Renal cortical epithelial cell (primary cell): ENCODE results near the gene SH3BP2. TPM values are rescaled to one million over a fixed set of nuclear protein-coding genes. Genes with fewer than 3 reads are reported as not detected.
A peak's percentile ranks its signal among the peaks of the same experiment; 100 is the strongest.

Experiments
- DNase-seq: peaks from one replicate; pipeline ENCODE4 v3.0.0-alpha.2; 2011; ENCODE audit warnings: low read depth
- total RNA-seq: library from RNA; depleted of rRNA; stranded (reverse); fragments of >200 nt; gene quantifications from 2 replicates; pipeline ENCODE4 v1.2.3, GENCODE V29; 2014

Gene SH3BP2
- total RNA-seq, 1 donor from 2014 or later = 62.2 TPM

GRCh38 chr4:2802618-2803531 is 10.0 kb downstream of the SH3BP2 start:
- DNase-seq = no peak

GRCh38 chr4:2803624-2804448 is 11.0 kb downstream of the SH3BP2 start:
- DNase-seq = no peak

- no peak for DNase-seq
Measured at GRCh38 chr4:2804449-2804972, 11.6 kb downstream of the SH3BP2 start.

GRCh38 chr4:2804973-2805501 is 12.2 kb downstream of the SH3BP2 start:
- no peak for DNase-seq

GRCh38 chr4:2805712-2806389 is 13.0 kb downstream of the SH3BP2 start:
- DNase-seq = no peak

GRCh38 chr4:2806390-2807355 is 13.8 kb downstream of the SH3BP2 start:
- DNase-seq = no peak

- DNase-seq = no peak
Measured at GRCh38 chr4:2807571-2807970, 14.7 kb downstream of the SH3BP2 start.

- DNase-seq = no peak
Measured at GRCh38 chr4:2808001-2808400, 15.1 kb downstream of the SH3BP2 start.

- DNase-seq = no peak
Measured at GRCh38 chr4:2809610-2810180, 16.8 kb downstream of the SH3BP2 start.

- no peak for DNase-seq
Measured at GRCh38 chr4:2810388-2810787, 17.5 kb downstream of the SH3BP2 start.

GRCh38 chr4:2811830-2812611 is 19.1 kb downstream of the SH3BP2 start:
- DNase-seq = peak; percentile 70

- DNase-seq = no peak
Measured at GRCh38 chr4:2812612-2813354, 19.9 kb downstream of the SH3BP2 start.

GRCh38 chr4:2813446-2814405 is 20.8 kb downstream of the SH3BP2 start:
- DNase-seq = no peak

GRCh38 chr4:2814627-2815270 is 21.9 kb downstream of the SH3BP2 start:
- DNase-seq = no peak

- no peak for DNase-seq
Measured at GRCh38 chr4:2816401-2816954, 23.6 kb downstream of the SH3BP2 start.

GRCh38 chr4:2817137-2817536 is 24.3 kb downstream of the SH3BP2 start:
- DNase-seq = no peak
